ENCODE measurements around the gene RAB8B. TPM values are rescaled to one million over a fixed set of nuclear protein-coding genes. Genes with fewer than 3 reads are reported as not detected.

The RAB8B gene
- total and polyA plus RNA-seq, 10 of the 15 experiments (the other 5 are each of a cell fraction or from before 2014, with no cell fraction given) = 17.8 to 104 (median 65.1) TPM

DNA sequence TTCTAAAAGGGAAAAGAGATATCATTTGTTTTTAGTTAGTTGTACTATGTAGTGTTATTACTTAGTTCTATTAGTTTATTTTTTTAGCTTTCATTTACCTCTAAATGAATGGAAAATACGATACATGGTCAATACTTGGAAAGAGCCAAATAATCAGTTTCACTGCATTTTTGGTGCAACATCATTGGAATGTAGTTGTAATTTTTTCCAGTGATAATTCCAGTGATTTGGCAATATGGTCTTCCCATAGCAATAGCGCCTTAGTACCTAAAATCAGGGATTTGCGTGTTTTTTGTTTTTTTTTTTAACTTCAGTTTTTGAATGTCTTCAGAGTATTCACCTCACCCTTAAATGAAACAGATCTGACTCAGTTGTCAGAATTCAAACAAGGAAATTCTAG, 41.8 kb downstream of the RAB8B start:
- H2AFZ ChIP-seq (ENCODE audit: control insufficient read depth, low read depth, low read length) = no peak overlapping the region
- H3K9ac ChIP-seq (ENCODE audit: control insufficient read depth, insufficient read depth, low read length) = no peak overlapping the region
- H3K36me3 ChIP-seq (ENCODE audit: control insufficient read depth in 2 of 2, insufficient read depth in 2 of 2, low read length in 1 of 2) = no peaks in the 10 kb centered on the region; a peak in 3 of 4 replicates
- BruUV-seq (replicated peaks) = no TSS peak
- ATAC-seq = no peak
- H4K20me1 ChIP-seq (ENCODE audit: control insufficient read depth, insufficient read depth) = no peaks in the 10 kb centered on the region
- H3K27ac ChIP-seq (ENCODE audit: control insufficient read depth, insufficient read depth) = no peak overlapping the region
- no peak for DNase-seq (ENCODE audit: low read depth, low spot score)
- in situ Hi-C loops (cut with MboI) (no loop called here), intact Hi-C loops (cut with micrococcal nuclease; ENCODE audit: unreplicated experiment) (no loop called here)
- ChIA-PET RAD21 (ENCODE audit: unreplicated experiment) (interaction anchor here (0.5 to 4.9 kb wide), 7 partner anchors 10 to 191 kb away, joined by 3 to 38 read pairs (median 3); no protein-coding TSS in a partner anchor), SMC1A (ENCODE audit: uncharacterized antibody, unreplicated experiment) (interaction anchor here (0.9 to 8.2 kb wide), 14 partner anchors 7 to 183 kb away, joined by 3 to 88 read pairs (median 6); partner anchors contain the start of gene RPS27L), POLR2A (interaction anchor here (0.8 to 2.5 kb wide), 5 partner anchors 8 to 39 kb away, joined by 3 to 16 read pairs (median 4); no protein-coding TSS in a partner anchor), CTCF (interaction anchor here (0.8 to 2.3 kb wide), 7 partner anchors 10 to 184 kb away, joined by 3 to 8 read pairs (median 5); no protein-coding TSS in a partner anchor)
- H3K9me3 ChIP-seq (replicated peaks; ENCODE audit: control insufficient read depth, insufficient read depth, low read length) = no peaks in the 10 kb centered on the region
- H3K4me2 ChIP-seq (ENCODE audit: control insufficient read depth, insufficient read depth) = no peak overlapping the region
- peaks cover 19% of the 10 kb centered on the region for H3K4me1 ChIP-seq (ENCODE audit: control insufficient read depth, insufficient read depth, low read length)
- no peak for FAIRE-seq
- TF ChIP-seq NFIC (IDR thresholded peaks at IDR 0.05; ENCODE audit: low read depth, low read length) = no peak
- TF ChIP-seq BCL11A (IDR thresholded peaks at IDR 0.05; ENCODE audit: low read depth, low read length) = no peak
- TF ChIP-seq SMAD1 (IDR thresholded peaks at IDR 0.05; ENCODE audit: low read depth, partially characterized antibody) = no peak
- TF ChIP-seq MYB (IDR thresholded peaks at IDR 0.05; ENCODE audit: borderline replicate concordance, low read depth, low read length) = no peak
- no peak for TF ChIP-seq IRF3 (IDR thresholded peaks at IDR 0.05)
- TF ChIP-seq, protein P1, sequence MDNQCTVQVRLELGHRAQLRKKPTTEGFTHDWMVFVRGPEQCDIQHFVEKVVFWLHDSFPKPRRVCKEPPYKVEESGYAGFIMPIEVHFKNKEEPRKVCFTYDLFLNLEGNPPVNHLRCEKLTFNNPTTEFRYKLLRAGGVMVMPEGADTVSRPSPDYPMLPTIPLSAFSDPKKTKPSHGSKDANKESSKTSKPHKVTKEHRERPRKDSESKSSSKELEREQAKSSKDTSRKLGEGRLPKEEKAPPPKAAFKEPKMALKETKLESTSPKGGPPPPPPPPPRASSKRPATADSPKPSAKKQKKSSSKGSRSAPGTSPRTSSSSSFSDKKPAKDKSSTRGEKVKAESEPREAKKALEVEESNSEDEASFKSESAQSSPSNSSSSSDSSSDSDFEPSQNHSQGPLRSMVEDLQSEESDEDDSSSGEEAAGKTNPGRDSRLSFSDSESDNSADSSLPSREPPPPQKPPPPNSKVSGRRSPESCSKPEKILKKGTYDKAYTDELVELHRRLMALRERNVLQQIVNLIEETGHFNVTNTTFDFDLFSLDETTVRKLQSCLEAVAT (IDR thresholded peaks at IDR 0.05) = no peak
- TF ChIP-seq, protein P2, sequence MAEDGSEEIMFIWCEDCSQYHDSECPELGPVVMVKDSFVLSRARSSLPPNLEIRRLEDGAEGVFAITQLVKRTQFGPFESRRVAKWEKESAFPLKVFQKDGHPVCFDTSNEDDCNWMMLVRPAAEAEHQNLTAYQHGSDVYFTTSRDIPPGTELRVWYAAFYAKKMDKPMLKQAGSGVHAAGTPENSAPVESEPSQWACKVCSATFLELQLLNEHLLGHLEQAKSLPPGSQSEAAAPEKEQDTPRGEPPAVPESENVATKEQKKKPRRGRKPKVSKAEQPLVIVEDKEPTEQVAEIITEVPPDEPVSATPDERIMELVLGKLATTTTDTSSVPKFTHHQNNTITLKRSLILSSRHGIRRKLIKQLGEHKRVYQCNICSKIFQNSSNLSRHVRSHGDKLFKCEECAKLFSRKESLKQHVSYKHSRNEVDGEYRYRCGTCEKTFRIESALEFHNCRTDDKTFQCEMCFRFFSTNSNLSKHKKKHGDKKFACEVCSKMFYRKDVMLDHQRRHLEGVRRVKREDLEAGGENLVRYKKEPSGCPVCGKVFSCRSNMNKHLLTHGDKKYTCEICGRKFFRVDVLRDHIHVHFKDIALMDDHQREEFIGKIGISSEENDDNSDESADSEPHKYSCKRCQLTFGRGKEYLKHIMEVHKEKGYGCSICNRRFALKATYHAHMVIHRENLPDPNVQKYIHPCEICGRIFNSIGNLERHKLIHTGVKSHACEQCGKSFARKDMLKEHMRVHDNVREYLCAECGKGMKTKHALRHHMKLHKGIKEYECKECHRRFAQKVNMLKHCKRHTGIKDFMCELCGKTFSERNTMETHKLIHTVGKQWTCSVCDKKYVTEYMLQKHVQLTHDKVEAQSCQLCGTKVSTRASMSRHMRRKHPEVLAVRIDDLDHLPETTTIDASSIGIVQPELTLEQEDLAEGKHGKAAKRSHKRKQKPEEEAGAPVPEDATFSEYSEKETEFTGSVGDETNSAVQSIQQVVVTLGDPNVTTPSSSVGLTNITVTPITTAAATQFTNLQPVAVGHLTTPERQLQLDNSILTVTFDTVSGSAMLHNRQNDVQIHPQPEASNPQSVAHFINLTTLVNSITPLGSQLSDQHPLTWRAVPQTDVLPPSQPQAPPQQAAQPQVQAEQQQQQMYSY (CRISPR knock-in tag; IDR thresholded peaks at IDR 0.05) = no peak
- H3K79me2 ChIP-seq (ENCODE audit: control insufficient read depth, insufficient read depth, low read length) = peaks cover 33% of the 10 kb centered on the region
- H3K4me3 ChIP-seq = no peak overlapping the region
- WGBS (ENCODE audit: insufficient coverage, insufficient replicate concordance, low lambda C conversion rate, missing lambda C conversion rate) = 98% methylated on average over 3 of the region's 3 CpGs
- H3K27me3 ChIP-seq (replicated peaks in 1 of 2; ENCODE audit: control insufficient read depth in 2 of 2, insufficient read depth in 2 of 2, low read length in 1 of 2) = no peaks in the 10 kb centered on the region

Data from GM12878 (cell line).